ENCODE measurements around the gene CRX. TPM values are rescaled to one million over a fixed set of nuclear protein-coding genes. Genes with fewer than 3 reads are reported as not detected.

The CRX gene
- total and polyA plus RNA-seq, 2 of the 13 experiments (the other 11 are each of a cell fraction or from before 2014, with no cell fraction given): not detected

DNA sequence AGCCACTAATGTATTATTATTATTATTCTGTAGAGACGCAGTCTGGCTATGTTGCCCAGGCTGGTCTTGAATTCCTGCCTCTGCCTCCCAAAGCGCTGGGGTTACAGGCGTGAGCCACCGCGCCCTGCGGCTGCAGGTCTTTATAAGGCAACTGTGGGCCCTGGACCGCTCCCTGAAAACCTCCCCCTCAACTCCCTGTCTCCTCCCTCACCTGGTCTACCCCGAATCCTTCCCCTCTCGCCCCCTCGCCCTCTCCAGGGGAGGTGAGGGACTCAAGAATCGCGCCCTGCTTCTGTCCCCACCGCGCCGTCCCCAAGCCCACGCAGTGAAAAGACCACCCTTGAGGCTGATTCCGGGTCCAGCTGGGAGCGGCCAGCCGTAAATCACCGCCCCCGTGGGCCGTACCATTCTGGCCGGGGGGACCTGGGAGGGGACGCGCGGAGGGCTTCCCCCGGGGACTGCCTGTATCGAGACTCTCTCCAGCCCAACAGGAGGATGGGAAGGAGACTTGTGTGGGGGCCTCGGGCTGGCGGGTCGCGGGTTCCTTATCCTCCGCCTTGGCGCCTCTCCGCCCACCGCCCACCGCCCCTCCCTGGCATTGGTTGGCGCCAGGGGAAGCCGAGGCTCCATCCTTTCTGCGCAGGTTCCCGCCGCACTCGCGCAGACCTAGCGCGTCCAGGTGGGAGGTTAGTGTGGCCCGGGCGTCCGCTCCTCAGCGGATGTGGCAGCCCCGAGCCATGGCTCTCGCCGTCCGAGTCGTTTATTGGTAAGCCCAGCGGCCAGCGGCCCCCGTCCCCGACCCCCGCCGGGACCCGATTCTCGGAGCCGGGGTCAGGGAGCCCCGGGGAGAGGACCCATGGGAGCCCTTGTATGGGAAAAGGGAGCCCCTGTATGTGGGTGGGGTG, 43.4 kb upstream of the CRX start, which contains the start of gene SELENOW (continued):
- TF ChIP-seq SMAD1 (CRISPR knock-in tag; IDR thresholded peaks at IDR 0.05; ENCODE audit: borderline replicate concordance, low read depth): no peak; the same call in 1 of the 2 replicates
- peak; percentile 75; the same call in 1 of the 2 replicates for TF ChIP-seq ZNF543 (CRISPR knock-in tag; IDR thresholded peaks at IDR 0.05)
- TF ChIP-seq, protein P1, sequence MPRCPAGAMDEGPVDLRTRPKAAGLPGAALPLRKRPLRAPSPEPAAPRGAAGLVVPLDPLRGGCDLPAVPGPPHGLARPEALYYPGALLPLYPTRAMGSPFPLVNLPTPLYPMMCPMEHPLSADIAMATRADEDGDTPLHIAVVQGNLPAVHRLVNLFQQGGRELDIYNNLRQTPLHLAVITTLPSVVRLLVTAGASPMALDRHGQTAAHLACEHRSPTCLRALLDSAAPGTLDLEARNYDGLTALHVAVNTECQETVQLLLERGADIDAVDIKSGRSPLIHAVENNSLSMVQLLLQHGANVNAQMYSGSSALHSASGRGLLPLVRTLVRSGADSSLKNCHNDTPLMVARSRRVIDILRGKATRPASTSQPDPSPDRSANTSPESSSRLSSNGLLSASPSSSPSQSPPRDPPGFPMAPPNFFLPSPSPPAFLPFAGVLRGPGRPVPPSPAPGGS (CRISPR knock-in tag; IDR thresholded peaks at IDR 0.05): peak; percentile 75; the same call in 1 of the 2 replicates
- TF ChIP-seq, protein P2, sequence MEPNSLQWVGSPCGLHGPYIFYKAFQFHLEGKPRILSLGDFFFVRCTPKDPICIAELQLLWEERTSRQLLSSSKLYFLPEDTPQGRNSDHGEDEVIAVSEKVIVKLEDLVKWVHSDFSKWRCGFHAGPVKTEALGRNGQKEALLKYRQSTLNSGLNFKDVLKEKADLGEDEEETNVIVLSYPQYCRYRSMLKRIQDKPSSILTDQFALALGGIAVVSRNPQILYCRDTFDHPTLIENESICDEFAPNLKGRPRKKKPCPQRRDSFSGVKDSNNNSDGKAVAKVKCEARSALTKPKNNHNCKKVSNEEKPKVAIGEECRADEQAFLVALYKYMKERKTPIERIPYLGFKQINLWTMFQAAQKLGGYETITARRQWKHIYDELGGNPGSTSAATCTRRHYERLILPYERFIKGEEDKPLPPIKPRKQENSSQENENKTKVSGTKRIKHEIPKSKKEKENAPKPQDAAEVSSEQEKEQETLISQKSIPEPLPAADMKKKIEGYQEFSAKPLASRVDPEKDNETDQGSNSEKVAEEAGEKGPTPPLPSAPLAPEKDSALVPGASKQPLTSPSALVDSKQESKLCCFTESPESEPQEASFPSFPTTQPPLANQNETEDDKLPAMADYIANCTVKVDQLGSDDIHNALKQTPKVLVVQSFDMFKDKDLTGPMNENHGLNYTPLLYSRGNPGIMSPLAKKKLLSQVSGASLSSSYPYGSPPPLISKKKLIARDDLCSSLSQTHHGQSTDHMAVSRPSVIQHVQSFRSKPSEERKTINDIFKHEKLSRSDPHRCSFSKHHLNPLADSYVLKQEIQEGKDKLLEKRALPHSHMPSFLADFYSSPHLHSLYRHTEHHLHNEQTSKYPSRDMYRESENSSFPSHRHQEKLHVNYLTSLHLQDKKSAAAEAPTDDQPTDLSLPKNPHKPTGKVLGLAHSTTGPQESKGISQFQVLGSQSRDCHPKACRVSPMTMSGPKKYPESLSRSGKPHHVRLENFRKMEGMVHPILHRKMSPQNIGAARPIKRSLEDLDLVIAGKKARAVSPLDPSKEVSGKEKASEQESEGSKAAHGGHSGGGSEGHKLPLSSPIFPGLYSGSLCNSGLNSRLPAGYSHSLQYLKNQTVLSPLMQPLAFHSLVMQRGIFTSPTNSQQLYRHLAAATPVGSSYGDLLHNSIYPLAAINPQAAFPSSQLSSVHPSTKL (CRISPR knock-in tag; IDR thresholded peaks at IDR 0.05): peak; percentile 30; the same call in 1 of the 2 replicates
- TF ChIP-seq, protein P3, sequence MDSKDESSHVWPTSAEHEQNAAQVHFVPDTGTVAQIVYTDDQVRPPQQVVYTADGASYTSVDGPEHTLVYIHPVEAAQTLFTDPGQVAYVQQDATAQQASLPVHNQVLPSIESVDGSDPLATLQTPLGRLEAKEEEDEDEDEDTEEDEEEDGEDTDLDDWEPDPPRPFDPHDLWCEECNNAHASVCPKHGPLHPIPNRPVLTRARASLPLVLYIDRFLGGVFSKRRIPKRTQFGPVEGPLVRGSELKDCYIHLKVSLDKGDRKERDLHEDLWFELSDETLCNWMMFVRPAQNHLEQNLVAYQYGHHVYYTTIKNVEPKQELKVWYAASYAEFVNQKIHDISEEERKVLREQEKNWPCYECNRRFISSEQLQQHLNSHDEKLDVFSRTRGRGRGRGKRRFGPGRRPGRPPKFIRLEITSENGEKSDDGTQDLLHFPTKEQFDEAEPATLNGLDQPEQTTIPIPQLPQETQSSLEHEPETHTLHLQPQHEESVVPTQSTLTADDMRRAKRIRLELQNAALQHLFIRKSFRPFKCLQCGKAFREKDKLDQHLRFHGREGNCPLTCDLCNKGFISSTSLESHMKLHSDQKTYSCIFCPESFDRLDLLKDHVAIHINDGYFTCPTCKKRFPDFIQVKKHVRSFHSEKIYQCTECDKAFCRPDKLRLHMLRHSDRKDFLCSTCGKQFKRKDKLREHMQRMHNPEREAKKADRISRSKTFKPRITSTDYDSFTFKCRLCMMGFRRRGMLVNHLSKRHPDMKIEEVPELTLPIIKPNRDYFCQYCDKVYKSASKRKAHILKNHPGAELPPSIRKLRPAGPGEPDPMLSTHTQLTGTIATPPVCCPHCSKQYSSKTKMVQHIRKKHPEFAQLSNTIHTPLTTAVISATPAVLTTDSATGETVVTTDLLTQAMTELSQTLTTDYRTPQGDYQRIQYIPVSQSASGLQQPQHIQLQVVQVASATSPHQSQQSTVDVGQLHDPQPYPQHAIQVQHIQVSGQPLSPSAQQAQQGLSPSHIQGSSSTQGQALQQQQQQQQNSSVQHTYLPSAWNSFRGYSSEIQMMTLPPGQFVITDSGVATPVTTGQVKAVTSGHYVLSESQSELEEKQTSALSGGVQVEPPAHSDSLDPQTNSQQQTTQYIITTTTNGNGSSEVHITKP (CRISPR knock-in tag; IDR thresholded peaks at IDR 0.05; ENCODE audit: low read depth): peak; percentile 100
- TF ChIP-seq ZBTB7A (CRISPR knock-in tag; IDR thresholded peaks at IDR 0.05): peak; percentile 89
- TF ChIP-seq, protein P4, sequence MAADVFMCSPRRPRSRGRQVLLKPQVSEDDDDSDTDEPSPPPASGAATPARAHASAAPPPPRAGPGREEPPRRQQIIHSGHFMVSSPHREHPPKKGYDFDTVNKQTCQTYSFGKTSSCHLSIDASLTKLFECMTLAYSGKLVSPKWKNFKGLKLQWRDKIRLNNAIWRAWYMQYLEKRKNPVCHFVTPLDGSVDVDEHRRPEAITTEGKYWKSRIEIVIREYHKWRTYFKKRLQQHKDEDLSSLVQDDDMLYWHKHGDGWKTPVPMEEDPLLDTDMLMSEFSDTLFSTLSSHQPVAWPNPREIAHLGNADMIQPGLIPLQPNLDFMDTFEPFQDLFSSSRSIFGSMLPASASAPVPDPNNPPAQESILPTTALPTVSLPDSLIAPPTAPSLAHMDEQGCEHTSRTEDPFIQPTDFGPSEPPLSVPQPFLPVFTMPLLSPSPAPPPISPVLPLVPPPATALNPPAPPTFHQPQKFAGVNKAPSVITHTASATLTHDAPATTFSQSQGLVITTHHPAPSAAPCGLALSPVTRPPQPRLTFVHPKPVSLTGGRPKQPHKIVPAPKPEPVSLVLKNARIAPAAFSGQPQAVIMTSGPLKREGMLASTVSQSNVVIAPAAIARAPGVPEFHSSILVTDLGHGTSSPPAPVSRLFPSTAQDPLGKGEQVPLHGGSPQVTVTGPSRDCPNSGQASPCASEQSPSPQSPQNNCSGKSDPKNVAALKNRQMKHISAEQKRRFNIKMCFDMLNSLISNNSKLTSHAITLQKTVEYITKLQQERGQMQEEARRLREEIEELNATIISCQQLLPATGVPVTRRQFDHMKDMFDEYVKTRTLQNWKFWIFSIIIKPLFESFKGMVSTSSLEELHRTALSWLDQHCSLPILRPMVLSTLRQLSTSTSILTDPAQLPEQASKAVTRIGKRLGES (CRISPR knock-in tag; IDR thresholded peaks at IDR 0.05; ENCODE audit: borderline replicate concordance): no peak
- peak; percentile 74 for TF ChIP-seq KLF6 (CRISPR knock-in tag; IDR thresholded peaks at IDR 0.05)
- TF ChIP-seq ZNF264 (CRISPR knock-in tag; IDR thresholded peaks at IDR 0.05): peak; percentile 68; the same call in 1 of the 2 replicates
- TF ChIP-seq, protein P5, sequence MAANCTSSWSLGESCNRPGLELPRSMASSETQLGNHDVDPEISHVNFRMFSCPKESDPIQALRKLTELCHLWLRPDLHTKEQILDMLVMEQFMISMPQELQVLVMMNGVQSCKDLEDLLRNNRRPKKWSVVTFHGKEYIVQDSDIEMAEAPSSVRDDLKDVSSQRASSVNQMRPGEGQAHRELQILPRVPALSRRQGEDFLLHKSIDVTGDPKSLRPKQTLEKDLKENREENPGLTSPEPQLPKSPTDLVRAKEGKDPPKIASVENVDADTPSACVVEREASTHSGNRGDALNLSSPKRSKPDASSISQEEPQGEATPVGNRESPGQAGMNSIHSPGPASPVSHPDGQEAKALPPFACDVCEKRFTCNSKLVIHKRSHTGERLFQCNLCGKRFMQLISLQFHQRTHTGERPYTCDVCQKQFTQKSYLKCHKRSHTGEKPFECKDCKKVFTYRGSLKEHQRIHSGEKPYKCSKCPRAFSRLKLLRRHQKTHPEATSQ (CRISPR knock-in tag; IDR thresholded peaks at IDR 0.05; ENCODE audit: borderline replicate concordance): no peak
- peak; percentile 50; the same call in 1 of the 2 replicates for TF ChIP-seq ZSCAN30 (CRISPR knock-in tag; IDR thresholded peaks at IDR 0.05)
- 0 out of 2 replicates have a peak, but pooled peaks have one; percentile 30 for TF ChIP-seq NR2C2 (CRISPR knock-in tag; IDR thresholded peaks at IDR 0.05; ENCODE audit: borderline replicate concordance)

All from HepG2 (cell line).